GM06990 (cell line): ENCODE measurements around the gene FBXW5.
A peak's percentile ranks its signal among the peaks of the same experiment; 100 is the strongest.

Experiments used
- DNase-seq: peaks from one replicate; pipeline ENCODE4 v3.0.0-alpha.2; 2011; ENCODE audit not compliant: insufficient read length; ENCODE audit errors: extremely low read depth
- H3K27me3 ChIP-seq: replicated peaks from 2 replicates; pipeline ENCODE4 v1.6.0; 2011; ENCODE audit warnings: low read length; ENCODE audit not compliant: control insufficient read depth, insufficient read depth
- H3K36me3 ChIP-seq: 2 replicates; pipeline ENCODE4 v1.5.1; 2011; ENCODE audit warnings: low read length; ENCODE audit not compliant: control insufficient read depth, insufficient read depth
- H3K4me3 ChIP-seq: replicated peaks from 2 replicates; pipeline ENCODE4 v1.5.1; 2011; ENCODE audit warnings: low read depth, mild to moderate bottlenecking, control low read depth, low read length
- CTCF ChIP-seq: IDR thresholded peaks from 2 replicates; pipeline ENCODE4 v1.5.1; 2011; ENCODE audit warnings: low read length, control low read depth, mild to moderate bottlenecking, inconsistent platforms; ENCODE audit not compliant: insufficient read depth, poor library complexity, severe bottlenecking

Gene FBXW5

GRCh38 chr9:136944519-136945332 is at the start of gene FBXW5, which contains the start of gene C8G:
FBXW5 (minus strand) TSS chr9:136944738; CDS start chr9:136944083, 655 bp downstream.
C8G (plus strand) TSS chr9:136945243; CDS start chr9:136945321, 78 bp downstream.
- Histone ChIP-seq H3K4me3 (peak within 1 kb of the TSS; percentile 94), H3K27me3 (no peaks in the 10 kb centered on the region), H3K36me3 (peaks cover 29% of the 10 kb centered on the region)
- DNase-seq = peak; percentile 95
- peak; percentile 92 for TF ChIP-seq CTCF

- DNase-seq = no peak
- Histone ChIP-seq H3K4me3 (peak overlapping the region; percentile 62), H3K36me3 (no peaks in the 10 kb centered on the region; the same call in 1 of the 2 replicates), H3K27me3 (no peaks in the 10 kb centered on the region; the same call in 1 of the 2 replicates)
- no peak for TF ChIP-seq CTCF
Measured at GRCh38 chr9:136992819-136993369, 48.4 kb upstream of the FBXW5 start.

- Histone ChIP-seq H3K4me3 (peak within 1 kb of the TSS; percentile 62), H3K27me3 (no peaks in the 10 kb centered on the region; the same call in 1 of the 2 replicates), H3K36me3 (no peaks in the 10 kb centered on the region; the same call in 1 of the 2 replicates)
- peak; percentile 92 for DNase-seq
- no peak for TF ChIP-seq CTCF
Measured at GRCh38 chr9:136991993-136992818, 47.7 kb upstream of the FBXW5 start, which contains the start of gene PAXX. PAXX (plus strand) TSS chr9:136992422; CDS start chr9:136992444, 22 bp downstream.

- no peak for DNase-seq
Measured at GRCh38 chr9:136990242-136990911, 45.8 kb upstream of the FBXW5 start.

More at GRCh38 chr9:136990242-136990911, 45.8 kb upstream of the FBXW5 start:
- Histone ChIP-seq H3K36me3 (no peaks in the 10 kb centered on the region; the same call in 1 of the 2 replicates), H3K27me3 (no peaks in the 10 kb centered on the region), H3K4me3 (no peak overlapping the region)
- TF ChIP-seq CTCF = no peak
